Stimulated activated CD8-positive, alpha-beta memory T cell treated with anti-CD3 and anti-CD28 coated beads, Interleukin-12 subunit alpha, Interleukin-12 subunit beta, amount 100 ng/mL, for 1 hour (primary cell): ENCODE results near the gene SPDYE16.
"Not testable (repeated sequence)": the region's sequence is repeated elsewhere in the genome, so short reads cannot be mapped to it uniquely, and the experiment has no call there.

Experiments
- DNase-seq: peaks from one replicate; pipeline ENCODE4 v3.0.0-alpha.2; 2020; ENCODE audit warnings: low read depth

The SPDYE16 gene

GRCh38 chr7:76543197-76543596, at the start of gene SPDYE16:
SPDYE16 (minus strand) TSS chr7:76543297; CDS start chr7:76541459, 1,838 bp downstream.
- not testable (repeated sequence) for DNase-seq

- DNase-seq = not testable (repeated sequence)
Observed at GRCh38 chr7:76592694-76593093, 49.6 kb upstream of the SPDYE16 start.

- DNase-seq = not testable (repeated sequence)
Observed at GRCh38 chr7:76591602-76592304, 48.7 kb upstream of the SPDYE16 start.

- DNase-seq = not testable (repeated sequence)
Observed at GRCh38 chr7:76591033-76591432, 47.9 kb upstream of the SPDYE16 start.

GRCh38 chr7:76588586-76588985, 45.5 kb upstream of the SPDYE16 start:
- not testable (repeated sequence) for DNase-seq

GRCh38 chr7:76586585-76587315, 43.7 kb upstream of the SPDYE16 start:
- not testable (repeated sequence) for DNase-seq

- not testable (repeated sequence) for DNase-seq
Observed at GRCh38 chr7:76583636-76584281, 40.7 kb upstream of the SPDYE16 start.

GRCh38 chr7:76582848-76583631, 39.9 kb upstream of the SPDYE16 start:
- not testable (repeated sequence) for DNase-seq

GRCh38 chr7:76575919-76576655, 33.0 kb upstream of the SPDYE16 start:
- DNase-seq = not testable (repeated sequence)

- not testable (repeated sequence) for DNase-seq
Observed at GRCh38 chr7:76575431-76575830, 32.3 kb upstream of the SPDYE16 start.

GRCh38 chr7:76572296-76572695, 29.2 kb upstream of the SPDYE16 start:
- not testable (repeated sequence) for DNase-seq

GRCh38 chr7:76570324-76570775, 27.3 kb upstream of the SPDYE16 start:
- DNase-seq = not testable (repeated sequence)

GRCh38 chr7:76568742-76569141, 25.6 kb upstream of the SPDYE16 start:
- not testable (repeated sequence) for DNase-seq

- DNase-seq = not testable (repeated sequence)
Observed at GRCh38 chr7:76567753-76568152, 24.7 kb upstream of the SPDYE16 start.

- DNase-seq = not testable (repeated sequence)
Observed at GRCh38 chr7:76567311-76567710, 24.2 kb upstream of the SPDYE16 start.

GRCh38 chr7:76565001-76565400, 21.9 kb upstream of the SPDYE16 start:
- not testable (repeated sequence) for DNase-seq

GRCh38 chr7:76561342-76561741, 18.2 kb upstream of the SPDYE16 start:
- DNase-seq = not testable (repeated sequence)

- not testable (repeated sequence) for DNase-seq
Observed at GRCh38 chr7:76560157-76560556, 17.1 kb upstream of the SPDYE16 start.

- not testable (repeated sequence) for DNase-seq
Observed at GRCh38 chr7:76559685-76560084, 16.6 kb upstream of the SPDYE16 start.

- not testable (repeated sequence) for DNase-seq
Observed at GRCh38 chr7:76551992-76552391, 8.9 kb upstream of the SPDYE16 start.

- DNase-seq = not testable (repeated sequence)
Observed at GRCh38 chr7:76549855-76550248, 6.8 kb upstream of the SPDYE16 start.
